ENCODE results near the gene TICRR.

TICRR gene

DNA sequence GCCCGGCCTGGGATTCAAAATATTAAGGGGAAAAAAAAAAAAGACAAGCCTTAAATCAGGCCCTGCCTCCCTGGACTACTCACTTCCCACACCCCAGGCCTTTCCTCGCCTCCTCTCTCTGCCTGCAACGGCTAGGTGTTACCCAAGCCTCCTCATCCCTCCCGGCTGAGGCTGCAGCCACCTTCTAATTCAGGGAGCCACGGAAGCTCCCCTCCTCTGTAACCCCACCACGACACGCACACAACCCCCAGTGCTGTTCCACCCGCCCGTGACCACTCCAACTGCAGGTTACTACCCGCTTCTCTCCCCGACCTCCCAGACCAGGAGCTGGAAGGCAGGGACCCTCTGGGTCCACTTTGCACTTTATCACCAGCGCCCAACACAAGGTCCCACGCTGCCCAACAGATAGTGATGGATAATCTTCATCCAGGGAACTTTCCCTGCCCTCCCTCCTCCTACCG is 79.1 kb downstream of the TICRR start:
- no peak for DNase-seq (ENCODE audit: low spot score)

DNA sequence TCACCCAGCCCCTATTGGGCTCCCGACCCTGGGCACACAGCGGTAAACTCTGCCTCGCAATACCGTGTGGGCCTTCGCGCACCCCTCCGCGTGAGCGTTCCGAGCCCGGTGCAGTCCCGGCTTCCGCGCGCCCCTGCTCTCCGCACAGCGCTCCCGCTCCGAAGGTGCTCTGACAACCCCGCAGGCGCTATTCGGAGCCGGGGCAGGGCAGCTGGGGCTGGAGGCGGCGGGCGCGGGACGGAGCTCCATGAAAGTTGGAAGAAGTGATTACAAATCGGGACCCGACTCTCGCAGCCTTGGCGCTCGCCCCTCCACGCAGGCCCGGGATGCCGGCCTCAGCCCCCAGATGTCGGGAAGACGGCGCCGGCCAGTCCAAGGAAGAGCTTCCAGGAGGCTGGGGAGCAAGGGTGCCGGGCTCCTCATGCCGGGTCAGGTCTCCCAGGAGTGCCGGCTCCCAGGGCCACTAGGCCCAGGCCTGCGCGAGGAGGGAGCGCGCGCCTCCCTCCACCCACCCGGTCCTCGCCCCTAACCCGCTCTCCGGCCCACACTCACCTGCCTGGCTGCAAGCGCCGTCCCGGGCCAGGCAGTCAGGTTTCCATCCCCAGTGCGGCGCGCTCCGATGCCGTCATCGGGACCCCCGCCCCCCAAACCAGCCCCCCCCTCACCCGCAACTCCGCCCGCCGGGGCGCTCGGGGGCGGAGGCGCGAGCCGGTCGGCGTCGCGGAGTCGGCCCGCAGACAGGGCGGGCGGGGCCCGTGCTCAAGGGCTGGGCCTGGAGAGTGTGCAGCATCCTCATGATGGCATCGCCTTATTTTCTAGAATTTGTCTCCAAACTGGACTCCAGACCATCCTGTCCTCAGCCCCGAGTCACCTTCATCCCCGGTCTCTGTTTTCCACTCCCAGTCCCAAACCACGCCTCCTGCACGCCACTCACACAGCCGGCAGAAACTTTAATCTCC is 79.9 kb downstream of the TICRR start, which contains the start of gene KIF7:
TSS of gene KIF7 (minus strand) at position 621 of the 959 bp plus-strand sequence. CDS start 2,537 bp downstream, outside the sequence.
- peak; percentile 81 for DNase-seq (ENCODE audit: low spot score)

DNA sequence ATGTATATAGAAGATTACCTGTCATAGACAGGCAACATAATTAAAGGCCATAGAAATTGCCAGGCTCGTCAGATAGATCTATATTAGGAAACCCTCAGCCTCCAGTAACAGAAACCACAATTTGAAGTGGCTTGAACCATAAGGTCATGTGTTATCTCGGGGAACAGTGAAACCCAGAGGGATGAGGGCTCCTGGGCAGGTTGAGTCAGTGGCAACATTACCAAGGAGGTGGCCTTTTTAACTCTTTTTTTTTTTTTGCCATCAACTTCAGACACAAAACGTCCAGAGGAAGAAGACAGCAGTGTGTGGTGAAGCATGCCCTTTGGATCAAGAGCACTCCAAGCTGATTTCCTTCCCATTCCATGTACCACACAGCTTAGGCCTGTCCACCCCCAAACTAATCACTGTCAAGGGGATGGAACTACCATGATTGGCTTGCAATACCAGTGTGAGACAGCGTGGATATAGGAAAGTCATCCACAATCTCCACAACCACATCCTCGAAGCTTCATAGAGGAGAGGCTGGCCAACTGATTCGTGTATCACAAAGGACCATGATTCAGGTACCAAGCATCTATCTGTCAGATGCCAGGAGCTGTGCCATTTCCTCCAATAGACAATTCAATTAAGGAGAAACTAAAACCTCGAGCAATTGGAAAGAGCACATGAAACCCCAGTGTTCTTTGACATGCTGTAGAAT is 81.0 kb downstream of the TICRR start:
- DNase-seq (ENCODE audit: low spot score) = no peak

GRCh38 chr15:89657686-89658200 is 82.5 kb downstream of the TICRR start:
- DNase-seq (ENCODE audit: low spot score) = no peak

DNA sequence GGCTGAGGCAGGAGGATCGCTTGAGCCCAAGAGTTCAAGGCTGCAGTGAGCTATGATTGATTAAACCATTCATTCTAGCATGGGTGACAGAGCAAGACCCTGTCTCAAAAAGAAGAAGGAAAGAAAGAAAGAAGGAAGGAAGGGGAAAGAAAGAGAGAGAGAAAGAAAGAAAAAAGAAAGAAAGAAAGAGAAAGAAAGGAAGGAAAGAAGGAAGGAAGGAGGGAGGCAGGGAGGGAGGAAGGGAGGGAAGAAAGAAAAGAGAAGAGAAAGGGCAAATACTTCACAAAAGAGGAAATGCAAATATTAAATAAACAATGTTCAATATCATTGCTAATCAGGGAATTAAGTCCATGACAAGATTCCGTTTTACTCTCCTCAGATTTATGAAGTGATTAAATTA is 84.0 kb downstream of the TICRR start:
- DNase-seq (ENCODE audit: low spot score) = no peak

DNA sequence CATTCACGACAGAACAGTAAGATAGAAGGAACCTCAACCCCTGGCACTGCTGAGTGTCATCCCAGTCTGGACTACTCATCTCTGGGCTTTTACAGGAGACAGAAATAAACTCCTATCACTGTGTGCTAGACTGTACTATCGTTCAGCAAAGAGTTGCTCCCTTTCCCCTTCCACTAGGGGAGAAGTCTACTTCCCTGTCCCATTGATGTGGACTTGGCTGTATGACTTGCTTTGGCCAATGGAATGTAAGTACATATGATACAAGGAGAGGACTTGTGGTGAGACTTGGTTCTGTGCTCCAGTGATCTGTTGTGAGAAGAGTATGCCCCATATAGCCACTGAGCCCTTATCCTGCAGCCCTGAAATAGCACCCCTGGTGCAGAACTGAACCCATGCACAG is 85.3 kb downstream of the TICRR start:
- DNase-seq (ENCODE audit: low spot score) = no peak

DNA sequence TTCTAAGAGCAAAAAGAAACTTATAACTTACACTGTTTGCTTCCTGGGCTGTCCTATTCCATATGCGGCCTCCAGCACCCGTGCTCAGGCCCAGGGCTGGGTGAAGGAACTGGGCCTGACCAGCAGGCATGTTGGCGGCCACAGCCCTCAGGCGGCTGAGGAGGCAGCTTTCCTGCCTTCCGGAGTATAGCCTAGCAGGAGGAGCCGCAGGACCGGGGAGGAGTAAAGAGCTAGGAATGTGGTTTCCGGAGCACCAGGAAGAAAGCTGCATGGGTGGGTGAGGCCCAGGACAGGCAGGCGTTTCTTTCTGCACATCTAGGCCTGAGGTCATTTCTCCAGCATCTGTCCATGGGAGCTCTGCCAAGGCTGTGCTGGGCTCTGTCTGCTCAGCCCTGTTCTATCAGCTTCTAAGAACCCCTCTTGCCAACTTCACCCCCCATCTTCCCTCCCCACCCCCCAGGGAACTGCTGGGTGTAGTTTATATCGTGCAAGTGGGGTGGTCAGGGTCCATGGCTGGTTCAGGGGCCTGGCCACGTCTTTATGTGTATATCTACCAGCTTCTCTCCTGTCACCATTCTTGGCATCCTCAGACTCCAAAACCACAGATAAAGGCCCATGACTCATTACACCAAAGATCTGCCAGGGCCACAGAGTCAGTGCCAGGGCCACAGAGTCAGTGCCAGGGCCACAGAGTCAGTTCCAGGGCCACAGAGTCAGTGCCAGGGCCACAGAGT is 87.8 kb downstream of the TICRR start:
- no peak for DNase-seq (ENCODE audit: low spot score)

- DNase-seq (ENCODE audit: low spot score) = no peak
These were observed 89.4 kb downstream of the TICRR start for GRCh38 chr15:89664441-89665350.

GRCh38 chr15:89665449-89666181 is 90.3 kb downstream of the TICRR start:
- no peak for DNase-seq (ENCODE audit: low spot score)

GRCh38 chr15:89666184-89666857 is 91.1 kb downstream of the TICRR start:
- no peak for DNase-seq (ENCODE audit: low spot score)

GRCh38 chr15:89666858-89667705 is 91.8 kb downstream of the TICRR start:
- no peak for DNase-seq (ENCODE audit: low spot score)

DNA sequence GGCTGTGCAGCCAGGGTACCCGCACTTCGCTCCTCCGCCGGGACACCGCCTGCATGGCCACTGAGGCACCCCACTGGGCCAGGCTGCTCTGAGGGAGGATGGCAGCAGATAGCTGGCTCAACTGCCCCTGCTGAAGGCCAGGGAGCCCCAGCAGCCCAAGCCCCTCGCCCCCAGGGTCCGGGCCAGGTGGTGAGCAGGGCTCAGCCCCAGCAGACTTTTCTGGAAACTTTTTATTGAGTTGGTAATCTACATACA is 92.4 kb downstream of the TICRR start:
- no peak for DNase-seq (ENCODE audit: low spot score)

DNA sequence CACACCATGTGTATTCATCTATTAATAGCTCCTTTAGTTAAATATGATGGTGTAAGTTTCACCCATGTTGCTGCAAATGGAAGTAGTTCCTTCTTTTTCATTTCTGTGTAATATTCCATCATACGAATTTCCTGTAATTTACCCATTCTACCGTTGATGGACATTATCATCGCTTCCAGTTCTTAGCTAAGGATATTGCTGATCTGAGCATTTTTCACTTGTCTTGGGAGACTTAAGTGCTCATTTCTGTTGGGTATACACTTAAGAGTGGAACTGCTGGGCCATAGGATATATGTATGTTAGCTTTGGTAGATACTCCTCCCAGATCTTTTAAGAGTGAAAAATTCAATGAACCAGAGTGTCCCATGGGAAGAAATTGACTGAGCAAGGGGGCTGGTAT is 92.9 kb downstream of the TICRR start:
- no peak for DNase-seq (ENCODE audit: low spot score)

DNA sequence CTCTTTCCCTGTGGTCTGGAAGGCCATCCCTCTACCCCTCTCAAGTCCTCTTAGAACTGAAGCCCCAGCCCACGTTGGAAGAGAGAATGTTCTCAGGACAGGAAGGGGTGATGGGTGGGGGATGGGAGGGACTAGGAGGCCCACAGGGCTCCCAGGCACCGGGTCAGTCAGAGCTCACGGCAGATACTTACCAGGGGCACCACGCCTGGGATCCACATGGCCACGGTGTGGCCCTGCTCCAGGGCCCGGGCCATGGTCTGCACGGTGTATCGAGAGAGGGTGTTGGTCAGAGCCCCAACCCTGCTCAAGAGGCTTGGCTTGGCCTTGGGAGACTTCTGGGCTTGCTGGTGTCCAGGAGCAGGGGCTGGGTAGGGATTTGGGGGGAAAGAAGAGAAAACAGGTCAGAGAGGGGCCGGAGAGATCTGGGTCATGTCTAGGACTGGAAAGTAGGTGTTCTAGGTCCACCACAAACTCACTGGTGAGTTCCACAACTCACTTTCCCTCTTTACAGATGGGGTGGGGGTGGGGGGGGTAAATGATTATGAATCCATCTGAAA is 94.1 kb downstream of the TICRR start:
- no peak for DNase-seq (ENCODE audit: low spot score)

- no peak for DNase-seq (ENCODE audit: low spot score)
These were observed 94.7 kb downstream of the TICRR start for GRCh38 chr15:89669941-89670340.

GRCh38 chr15:89670971-89671560 is 95.8 kb downstream of the TICRR start:
- DNase-seq (ENCODE audit: low spot score) = no peak

DNA sequence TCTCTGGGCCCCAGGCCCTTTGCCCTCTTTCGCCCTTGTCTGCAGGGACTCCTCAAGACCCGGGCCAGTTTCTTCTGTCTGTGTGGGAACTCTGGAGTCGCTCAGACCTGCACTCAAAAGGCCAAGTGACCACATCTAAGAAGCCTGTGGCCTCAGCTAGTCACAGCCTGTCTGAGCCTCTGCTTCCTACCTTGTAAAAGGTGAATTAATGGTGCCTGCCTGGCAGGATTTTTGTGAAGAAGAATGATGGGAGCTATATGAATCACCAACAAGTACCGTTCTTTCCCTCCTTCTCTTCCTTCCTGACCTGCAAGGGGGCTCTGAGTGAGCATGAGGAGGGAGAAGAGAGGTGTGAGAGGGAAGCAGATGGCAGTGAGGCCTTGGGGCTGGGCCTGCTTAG is 96.4 kb downstream of the TICRR start:
- DNase-seq (ENCODE audit: low spot score) = no peak

All from HuH-7 (cell line).